ENCODE data around the gene COX4I1. TPM values are rescaled to one million over a fixed set of nuclear protein-coding genes. Genes with fewer than 3 reads are reported as not detected.

Gene COX4I1
- total RNA-seq, 2 donors from 2014 or later = 1,590 to 1,597 TPM

DNA sequence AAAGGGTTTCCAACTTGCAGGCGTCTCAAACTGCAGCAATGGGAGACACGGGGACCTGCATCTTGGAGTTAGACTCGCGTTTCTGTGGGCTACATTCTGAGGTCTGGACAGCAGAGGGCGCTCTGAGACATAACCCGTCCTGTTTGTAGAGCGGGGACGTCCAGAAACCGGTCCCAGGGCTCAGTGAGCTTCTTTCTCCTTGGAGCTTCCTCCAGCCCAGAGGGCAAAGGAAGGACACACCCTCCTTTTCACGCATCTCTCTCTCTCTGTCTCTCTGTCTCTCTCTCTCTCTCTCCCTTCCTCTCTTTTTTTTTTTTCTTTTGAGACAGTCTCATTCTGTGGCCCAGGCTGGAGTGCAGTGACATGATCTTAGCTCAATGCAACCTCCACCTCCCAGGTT lies 19.8 kb downstream of the COX4I1 start:
- DNase-seq = peak; percentile 84
- intact Hi-C loops (cut with DNase I) = no loop called here
- ATAC-seq = peak; percentile 25 to 63

DNA sequence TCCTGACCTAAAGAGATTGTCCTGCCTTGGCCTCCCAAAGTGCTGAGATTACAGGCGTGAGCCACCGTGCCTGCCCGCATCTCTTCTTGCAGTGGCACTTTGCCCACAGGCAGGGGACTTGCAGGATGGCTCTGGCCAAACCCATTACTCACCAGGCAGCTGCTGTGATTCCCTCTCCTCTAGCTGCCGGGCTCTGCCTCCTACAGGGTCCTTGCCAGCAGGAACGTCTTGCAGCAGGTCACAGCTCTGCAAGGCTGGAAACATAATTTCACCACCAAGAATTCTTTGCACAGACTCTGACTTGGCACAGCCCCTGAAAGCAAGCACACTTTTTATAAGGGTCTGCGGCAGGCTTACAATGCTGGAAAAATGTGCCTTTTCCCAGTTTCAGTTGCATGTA lies 20.3 kb downstream of the COX4I1 start:
- intact Hi-C loops (cut with DNase I) = loop anchor here (2.0 to 10.0 kb wide), 4 partner anchors 165 to 698 kb away; no protein-coding TSS in a partner anchor
- ATAC-seq = peak in 1 of 2 donors; percentile 23

DNA sequence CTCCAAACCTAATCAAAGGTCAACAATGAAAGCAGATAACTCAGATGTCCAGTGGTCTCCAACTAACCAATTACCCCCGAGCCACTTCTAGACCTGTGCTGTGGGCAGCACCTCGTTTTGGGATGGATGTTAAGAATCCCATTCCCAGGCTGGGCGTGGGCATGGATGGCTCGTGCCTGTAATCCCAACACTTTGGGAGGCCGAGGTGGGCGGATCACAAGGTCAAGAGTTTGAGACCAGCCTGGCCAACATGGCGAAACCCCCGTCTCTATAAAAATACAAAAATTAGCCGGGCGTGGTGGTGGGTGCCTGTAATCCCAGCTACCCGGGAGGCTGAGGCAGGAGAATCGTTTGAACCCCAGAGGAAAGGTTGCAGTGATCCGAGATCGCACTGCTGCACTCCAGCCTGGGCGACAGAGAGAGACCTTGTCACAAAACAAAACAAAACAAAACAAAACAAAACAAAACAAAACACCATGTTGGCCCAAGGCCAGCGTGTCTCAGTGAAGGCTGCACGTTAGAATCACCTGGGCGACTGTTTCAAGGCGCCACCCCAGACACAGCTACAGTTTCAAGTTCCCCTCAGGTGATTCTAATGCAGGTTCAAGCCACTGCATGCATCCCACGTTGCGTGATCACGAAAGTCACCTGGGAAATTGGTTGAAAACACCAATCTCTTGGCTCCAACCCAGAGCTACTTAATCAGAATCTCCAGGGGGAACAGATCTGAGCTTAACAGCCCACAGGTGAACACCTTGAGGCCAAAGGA lies 21.3 kb downstream of the COX4I1 start:
- DNase-seq (no peak), ATAC-seq (no peak)
- intact Hi-C loops (cut with DNase I) = loop anchor here (1.0 to 10.0 kb wide), 5 partner anchors 164 to 697 kb away; no protein-coding TSS in a partner anchor

More for the DNA sequence above, 20.3 kb downstream of the COX4I1 start:
- DNase-seq = no peak

DNA sequence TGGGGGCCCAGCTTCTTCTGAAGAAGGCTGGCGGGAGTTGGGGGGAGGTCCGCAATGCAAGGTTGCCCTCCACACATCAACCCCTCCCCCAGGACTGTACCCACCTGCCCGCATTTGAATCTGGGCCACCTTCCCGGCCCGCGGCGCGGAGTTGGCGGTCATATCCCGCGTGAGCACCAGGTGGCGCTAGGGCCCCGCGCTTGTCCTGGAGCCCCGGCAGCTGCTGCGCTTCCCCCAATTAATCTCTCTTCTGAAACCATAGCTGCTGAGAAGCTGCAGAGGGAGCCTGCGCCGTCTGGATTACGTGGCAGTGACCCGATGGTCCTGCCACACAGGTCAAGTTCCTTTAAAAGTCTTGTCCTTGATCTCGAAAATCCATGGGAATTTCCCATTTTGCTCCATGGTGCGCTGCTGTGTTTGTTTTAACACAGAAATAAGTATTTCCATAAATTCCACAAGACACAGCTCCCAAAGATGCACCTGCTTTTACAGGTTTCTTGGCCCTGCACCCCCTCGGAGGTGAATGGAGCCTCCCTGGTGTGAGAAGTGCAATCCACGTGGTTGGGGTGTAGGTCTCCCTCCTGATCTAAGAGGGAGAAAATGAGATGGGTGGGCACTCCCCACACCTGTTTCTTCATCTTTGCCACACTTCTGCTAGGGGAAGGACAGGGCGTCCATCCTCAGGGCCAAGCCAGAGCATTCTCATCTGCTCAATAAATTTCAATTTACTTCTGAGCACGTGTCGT lies 22.1 kb downstream of the COX4I1 start:
- peak; percentile 90 to 91 for ATAC-seq
- intact Hi-C loops (cut with DNase I) = loop anchor here (1.0 to 10.0 kb wide), 5 partner anchors 163 to 696 kb away; no protein-coding TSS in a partner anchor

DNA sequence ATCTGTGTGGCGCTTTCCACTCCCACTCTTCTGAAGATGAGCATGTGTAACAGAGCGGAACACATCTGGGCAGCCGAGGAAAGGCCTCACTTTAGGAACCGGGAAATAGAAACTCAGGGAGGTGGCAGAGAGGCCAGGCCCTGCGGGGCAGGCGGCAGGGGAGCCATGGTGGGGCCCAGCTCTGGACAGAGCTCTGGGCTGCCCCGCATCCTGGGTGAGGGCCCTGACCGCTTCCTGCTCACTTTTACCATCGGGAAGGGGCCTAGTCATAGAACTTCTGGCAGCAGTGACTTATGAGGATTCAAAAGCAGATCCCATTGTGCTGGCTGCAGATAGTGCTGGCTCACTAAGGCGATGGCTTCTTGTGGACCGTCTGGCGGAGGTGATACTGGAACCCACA lies 22.6 kb downstream of the COX4I1 start:
- no peak for DNase-seq
- intact Hi-C loops (cut with DNase I) = loop anchor here (5.0 to 10.0 kb wide), 2 partner anchors 163 to 695 kb away; no protein-coding TSS in a partner anchor
- ATAC-seq = no peak

More for the DNA sequence above, 22.1 kb downstream of the COX4I1 start:
- peak; percentile 79 for DNase-seq

DNA sequence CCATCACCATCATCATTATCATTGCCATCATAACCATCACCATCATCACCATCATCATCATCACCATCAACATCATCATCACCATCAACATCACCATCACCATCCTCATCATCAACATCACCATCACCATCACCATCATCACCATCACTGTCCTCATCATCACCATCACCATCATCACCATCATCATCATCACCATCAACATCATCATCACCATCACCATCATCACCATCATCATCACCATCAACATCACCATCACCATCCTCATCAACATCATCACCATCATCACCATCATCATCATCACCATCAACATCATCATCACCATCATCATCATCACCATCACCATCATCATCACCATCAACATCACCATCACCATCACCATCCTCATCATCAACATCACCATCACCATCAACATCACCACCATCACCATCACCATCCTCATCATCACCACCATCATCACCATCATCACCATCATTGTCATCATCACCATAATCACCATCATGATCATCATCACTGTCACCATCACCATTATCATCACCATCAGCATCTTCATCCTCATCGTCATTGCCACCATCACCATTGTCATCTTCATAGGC lies 23.9 kb downstream of the COX4I1 start:
- intact Hi-C loops (cut with DNase I) = loop anchor here (5.0 to 10.0 kb wide), 2 partner anchors 161 to 694 kb away; no protein-coding TSS in a partner anchor
- DNase-seq (no peak), ATAC-seq (no peak)

DNA sequence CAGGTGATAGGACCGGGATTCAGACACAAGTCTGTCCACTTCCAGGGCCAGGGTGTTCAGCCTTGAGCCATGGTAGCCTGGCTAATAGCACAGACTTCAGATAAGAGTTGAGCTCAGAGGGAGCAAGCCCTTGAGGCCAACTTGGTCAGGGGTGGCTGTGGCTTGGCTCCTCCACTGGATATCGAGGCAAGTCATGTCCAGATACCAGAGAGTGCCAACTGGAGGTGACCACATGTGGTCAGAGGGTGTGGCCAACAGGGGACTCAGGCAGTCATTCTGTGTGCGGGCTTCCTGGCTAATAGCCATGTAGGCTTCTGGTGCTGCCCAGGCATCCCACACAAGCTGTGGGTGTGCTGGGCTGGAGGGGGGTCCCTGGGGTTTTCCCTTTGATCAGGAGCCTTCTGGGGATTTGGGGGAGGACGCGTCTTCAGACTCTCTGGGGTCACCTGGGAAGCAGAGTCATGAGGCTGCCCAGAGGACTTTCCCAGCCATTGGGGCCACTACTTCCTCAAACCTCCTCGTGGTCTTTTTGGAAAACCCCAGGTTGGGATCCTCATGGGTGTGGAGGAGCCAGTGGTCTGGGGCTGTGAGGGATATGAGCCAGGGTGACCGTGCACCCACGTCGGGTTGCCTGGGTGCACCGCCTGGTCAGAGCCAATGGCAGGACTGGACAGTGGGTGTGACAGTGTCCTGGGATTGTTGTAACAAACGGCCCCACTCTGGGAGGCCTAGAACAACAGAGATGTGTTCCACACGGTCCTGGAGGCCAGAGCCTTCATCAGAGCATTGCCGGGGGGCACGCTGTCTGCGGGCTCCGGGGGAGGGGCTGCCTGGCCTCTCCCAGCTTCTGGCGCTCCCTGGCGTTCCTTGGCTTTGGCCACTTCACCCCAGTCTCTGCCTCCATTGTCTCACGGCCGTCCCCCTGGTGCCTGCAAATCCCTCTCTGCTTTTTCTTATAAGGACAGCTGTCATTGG lies 25.0 kb downstream of the COX4I1 start:
- intact Hi-C loops (cut with DNase I) = loop anchor here (5.0 to 10.0 kb wide), 2 partner anchors 160 to 693 kb away; no protein-coding TSS in a partner anchor
- ATAC-seq (peak in 1 of 2 donors; percentile 20), DNase-seq (no peak)

DNA sequence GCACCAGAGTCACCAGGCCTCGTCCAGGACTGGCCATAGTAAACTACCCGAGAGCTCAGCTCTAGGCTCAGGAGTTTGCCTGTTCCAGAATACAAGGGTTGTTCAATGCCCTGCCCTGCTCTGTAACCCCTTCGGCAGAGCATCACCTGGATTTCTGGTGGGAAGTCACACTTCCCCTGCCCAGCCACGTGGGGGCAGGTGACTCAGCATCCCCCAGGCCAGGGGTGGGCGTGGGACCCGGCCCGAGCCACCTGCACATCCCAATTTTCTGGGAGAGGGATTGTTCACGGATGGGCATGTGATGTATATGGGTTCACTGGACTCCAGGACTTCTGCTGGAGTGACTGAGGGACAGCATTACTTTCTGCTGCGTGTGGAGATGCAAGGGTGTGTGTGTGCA lies 25.8 kb downstream of the COX4I1 start:
- intact Hi-C loops (cut with DNase I) = loop anchor here in 1 of 2 donors (10.0 kb wide), 1 partner anchor 159 kb away; no protein-coding TSS in a partner anchor
- DNase-seq (no peak), ATAC-seq (no peak)

DNA sequence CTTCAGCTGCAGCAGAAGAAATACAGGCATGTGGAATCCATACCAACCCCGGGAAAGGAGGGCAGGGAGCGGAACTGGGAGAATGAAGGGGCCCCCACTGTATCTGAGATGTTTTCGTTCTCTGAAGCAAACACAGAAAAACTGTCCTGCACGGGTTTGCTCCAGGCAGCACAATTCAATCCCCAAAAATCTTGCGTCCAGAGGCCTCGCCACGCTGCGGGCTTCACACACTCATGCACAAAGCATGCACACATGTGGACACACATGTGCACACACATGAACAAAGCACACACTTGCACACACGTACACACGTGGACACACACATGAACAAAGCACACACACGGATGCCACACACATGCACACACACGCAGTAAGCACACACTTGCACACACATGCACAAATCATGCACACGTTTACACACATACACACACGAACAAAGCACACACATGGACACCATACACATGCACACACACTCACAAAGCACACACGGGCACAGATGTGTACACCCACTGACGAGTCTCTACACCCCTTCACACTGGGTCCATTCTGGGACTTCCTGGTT lies 27.3 kb downstream of the COX4I1 start:
- intact Hi-C loops (cut with DNase I) = loop anchor here in 1 of 2 donors (10.0 kb wide), 1 partner anchor 158 kb away; no protein-coding TSS in a partner anchor
- ATAC-seq (no peak), DNase-seq (no peak)

DNA sequence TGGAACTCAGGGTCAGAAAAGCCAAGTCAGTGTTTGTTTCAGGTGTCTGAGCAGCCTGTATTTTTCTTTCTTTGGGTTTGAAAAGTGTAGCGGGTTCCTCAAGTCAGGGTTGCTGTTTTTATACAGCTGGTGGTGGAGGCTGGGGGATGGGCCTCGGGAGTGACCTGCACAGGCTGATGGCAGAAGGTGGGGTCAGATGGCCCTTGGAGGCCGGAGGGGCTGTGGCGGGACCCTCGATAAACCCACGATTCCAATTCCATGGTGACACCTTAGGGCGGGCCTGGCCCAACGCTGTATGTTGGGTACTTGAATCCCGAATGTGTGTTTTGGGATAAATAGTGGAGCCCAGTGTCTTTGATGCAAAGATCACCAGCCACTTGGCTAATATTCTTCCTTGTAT lies 28.7 kb downstream of the COX4I1 start:
- ATAC-seq (no peak), DNase-seq (no peak)
- intact Hi-C loops (cut with DNase I) = loop anchor here in 1 of 2 donors (10.0 kb wide), 1 partner anchor 157 kb away; no protein-coding TSS in a partner anchor

DNA sequence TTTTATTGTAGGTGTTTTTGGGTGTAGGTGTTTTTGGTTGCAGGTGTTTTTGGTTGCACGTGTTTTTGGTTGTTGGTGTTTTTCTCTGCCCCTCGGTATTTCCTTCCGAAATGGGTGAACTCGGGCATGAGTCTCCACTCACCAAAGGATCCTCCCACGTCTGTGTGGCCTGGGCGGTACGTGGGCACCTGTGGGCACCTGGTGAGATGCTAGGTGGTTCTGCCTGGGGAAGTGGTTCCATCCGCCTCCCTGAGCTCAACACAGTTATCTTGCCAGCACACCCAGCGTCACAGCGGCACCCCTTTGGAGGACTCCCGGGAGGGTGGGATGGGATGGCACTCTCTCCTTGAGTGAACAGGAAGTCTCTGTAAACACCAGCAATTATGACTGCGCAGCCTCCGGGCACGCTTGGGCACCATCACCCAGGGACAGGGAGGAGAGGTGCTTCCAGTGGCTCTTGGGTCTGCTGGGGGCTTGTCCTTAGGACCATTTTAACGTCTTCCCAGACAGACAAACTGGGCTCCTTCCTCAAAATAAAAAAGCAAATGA lies 29.8 kb downstream of the COX4I1 start:
- intact Hi-C loops (cut with DNase I) = loop anchor here in 1 of 2 donors (10.0 kb wide), 1 partner anchor 156 kb away; no protein-coding TSS in a partner anchor
- DNase-seq (no peak), ATAC-seq (peak in 1 of 2 donors; percentile 35)

DNA sequence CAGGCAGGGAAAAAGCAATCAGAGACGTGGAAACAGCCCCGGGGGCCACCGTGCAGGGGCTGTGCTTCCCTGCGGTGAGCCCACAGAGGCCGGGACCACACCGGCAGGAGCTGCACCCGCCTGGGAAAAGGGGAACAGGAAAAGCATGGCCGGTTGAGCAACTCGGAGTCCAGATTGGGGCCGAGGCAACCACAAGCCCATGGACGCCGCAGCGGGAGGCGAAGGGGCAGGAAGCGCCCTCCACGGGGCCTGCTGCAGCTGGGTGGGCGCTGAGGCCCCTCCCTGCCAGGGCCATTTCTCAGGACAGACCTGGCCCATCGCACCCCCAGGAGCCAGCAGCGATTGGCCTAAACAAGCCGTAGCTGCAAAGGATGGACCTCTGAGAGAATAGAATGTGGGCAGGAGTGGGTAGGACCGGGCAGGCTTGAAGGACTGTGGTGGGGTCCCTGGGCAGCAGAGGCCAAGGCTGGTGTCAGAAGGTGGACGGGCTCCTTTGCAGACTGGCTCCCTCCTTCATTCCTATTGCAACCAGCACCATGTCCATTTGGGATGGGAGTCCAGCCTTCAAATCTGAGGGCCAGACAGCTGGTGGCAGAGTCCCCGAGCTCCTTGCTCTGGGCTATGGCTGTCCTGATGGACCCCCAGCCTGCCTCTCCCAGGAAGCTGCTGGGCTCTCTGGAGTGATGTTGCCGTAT lies 30.4 kb downstream of the COX4I1 start:
- DNase-seq (no peak), ATAC-seq (peak; percentile 70 to 74)
- intact Hi-C loops (cut with DNase I) = loop anchor here in 1 of 2 donors (10.0 kb wide), 1 partner anchor 155 kb away; no protein-coding TSS in a partner anchor

DNA sequence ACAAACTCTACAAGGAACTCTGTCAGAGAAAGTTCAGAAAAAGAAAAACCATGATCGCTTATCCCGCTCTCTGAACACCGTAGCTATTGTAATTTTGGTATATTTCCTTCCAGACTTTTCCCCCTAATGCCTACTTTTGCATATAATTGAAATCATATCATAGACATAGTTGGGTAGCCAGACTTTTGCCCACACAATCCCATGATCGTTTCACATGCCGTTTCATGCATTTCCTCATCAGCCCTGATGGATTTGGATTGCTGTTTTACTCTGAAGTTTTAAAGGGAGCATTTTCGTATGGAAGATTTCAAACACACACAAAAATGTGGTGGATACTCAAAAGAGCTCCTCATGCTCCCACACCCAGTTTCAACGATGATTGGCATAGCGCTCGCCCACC lies 31.3 kb downstream of the COX4I1 start:
- intact Hi-C loops (cut with DNase I) = no loop called here
- DNase-seq (no peak), ATAC-seq (no peak)

DNA sequence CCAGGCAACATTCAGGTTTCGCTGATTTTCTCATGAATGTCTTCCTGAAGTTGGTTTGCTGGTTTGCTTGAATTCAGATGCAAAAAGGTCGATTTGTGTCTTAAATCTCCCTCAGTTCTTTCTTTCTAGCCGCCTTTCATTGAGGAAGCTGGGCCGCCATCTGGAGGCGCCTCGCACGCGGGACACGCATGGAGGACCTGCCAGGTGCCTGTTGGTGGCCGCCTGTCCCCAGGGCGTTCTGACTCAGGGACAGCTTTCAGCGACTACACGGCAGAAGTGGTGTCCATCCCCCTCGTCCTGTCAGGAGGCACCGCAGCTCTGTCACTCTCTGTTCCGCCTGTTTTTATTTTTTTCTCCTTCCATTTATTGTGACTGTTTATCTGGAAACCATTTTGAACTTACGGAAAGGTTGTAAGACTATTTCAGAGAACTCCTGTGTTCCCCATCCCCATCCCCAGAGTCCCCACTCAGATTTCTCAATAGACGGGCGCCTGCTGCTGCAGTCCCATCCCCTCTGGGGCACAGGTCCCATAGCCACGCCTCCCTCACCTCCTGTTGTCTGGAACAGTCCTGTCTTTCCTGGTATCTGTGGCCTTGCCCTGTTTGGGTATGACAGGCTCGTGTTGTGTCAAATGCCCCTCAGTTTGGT lies 33.2 kb downstream of the COX4I1 start:
- peak in 1 of 2 donors; percentile 25 for ATAC-seq

DNA sequence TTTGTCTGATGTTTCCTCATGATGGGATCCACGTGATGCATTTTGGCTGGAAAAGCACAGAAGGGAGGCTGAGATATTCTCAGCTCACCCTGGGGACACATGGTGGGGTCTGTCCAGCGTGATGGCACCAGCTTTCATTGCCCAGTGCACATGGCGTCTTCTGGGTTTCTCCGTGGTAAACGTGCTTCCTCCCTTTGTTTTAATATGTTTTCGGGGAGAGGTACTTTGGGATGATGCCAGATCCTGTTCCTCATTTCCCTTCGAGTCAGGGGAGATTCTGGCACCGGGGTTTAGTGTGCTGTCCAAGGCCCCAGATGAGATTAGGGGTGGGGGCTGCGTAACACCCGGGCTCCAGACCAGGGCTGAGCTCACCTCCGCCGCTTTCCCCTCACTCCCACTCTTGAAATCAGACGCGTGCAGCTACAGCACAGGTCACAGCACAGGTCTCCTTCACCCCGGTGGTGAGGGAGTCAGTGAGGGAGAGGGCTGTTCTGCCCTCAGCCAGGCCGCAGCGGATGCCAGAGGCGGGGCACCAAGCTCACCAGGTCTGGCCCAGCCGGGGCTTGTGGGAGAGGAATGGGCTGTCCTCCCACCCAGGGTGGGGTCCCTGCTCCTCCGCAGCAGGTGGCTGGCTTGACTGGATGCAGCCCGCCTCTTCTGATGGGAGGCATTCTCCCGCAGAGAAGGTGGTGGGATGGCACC lies 33.9 kb downstream of the COX4I1 start:
- DNase-seq (no peak), ATAC-seq (no peak)
- intact Hi-C loops (cut with DNase I) = no loop called here

More for the DNA sequence above, 33.2 kb downstream of the COX4I1 start:
- intact Hi-C loops (cut with DNase I) = no loop called here
- no peak for DNase-seq

DNA sequence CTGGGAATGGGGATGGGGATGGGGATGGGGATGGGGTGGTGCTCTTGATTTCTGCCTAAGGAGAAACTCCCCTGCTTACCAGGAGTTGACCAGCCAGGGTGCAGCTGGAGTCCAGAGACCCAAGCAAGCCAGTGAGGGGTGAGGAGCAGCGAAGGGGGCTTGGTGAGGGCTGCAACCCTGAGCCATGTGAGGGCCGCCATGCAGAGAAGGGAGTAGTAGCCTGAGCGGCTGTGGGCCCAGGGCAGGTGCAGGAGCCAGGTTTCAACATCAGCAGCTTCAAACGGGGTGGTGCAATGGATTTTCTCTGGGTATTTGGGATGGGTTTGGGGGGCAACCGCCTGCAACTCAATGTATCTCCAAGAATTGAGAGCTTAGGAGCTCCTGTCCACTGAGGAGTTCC lies 35.2 kb downstream of the COX4I1 start:
- intact Hi-C loops (cut with DNase I) = no loop called here
- no peak for DNase-seq
- no peak for ATAC-seq
